Measurements from ENCODE around the gene WDR48. TPM values are rescaled to one million over a fixed set of nuclear protein-coding genes. Genes with fewer than 3 reads are reported as not detected.

Gene WDR48
- total RNA-seq, 1 donor from 2014 or later: 33.6 TPM

GRCh38 chr3:39075910-39076309 is 24.1 kb downstream of the WDR48 start:
- intact Hi-C loops (cut with micrococcal nuclease): no loop called here
- H3K36me3 ChIP-seq: peaks cover 82% of the 10 kb centered on the region
- no peak for DNase-seq
- TF ChIP-seq, protein P1, sequence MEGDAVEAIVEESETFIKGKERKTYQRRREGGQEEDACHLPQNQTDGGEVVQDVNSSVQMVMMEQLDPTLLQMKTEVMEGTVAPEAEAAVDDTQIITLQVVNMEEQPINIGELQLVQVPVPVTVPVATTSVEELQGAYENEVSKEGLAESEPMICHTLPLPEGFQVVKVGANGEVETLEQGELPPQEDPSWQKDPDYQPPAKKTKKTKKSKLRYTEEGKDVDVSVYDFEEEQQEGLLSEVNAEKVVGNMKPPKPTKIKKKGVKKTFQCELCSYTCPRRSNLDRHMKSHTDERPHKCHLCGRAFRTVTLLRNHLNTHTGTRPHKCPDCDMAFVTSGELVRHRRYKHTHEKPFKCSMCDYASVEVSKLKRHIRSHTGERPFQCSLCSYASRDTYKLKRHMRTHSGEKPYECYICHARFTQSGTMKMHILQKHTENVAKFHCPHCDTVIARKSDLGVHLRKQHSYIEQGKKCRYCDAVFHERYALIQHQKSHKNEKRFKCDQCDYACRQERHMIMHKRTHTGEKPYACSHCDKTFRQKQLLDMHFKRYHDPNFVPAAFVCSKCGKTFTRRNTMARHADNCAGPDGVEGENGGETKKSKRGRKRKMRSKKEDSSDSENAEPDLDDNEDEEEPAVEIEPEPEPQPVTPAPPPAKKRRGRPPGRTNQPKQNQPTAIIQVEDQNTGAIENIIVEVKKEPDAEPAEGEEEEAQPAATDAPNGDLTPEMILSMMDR (IDR thresholded peaks at IDR 0.05; ENCODE audit: borderline replicate concordance): no peak
- H3K4me3 ChIP-seq: no peak overlapping the region
- H3K27me3 ChIP-seq (ENCODE audit: low read depth): no peaks in the 10 kb centered on the region
- no peak overlapping the region for H3K27ac ChIP-seq (replicated peaks)
- no peaks in the 10 kb centered on the region for H3K9me3 ChIP-seq (replicated peaks)
- H3K4me1 ChIP-seq: no peaks in the 10 kb centered on the region

GRCh38 chr3:39079530-39079929 is 27.7 kb downstream of the WDR48 start:
- TF ChIP-seq, protein P1 (IDR thresholded peaks at IDR 0.05; ENCODE audit: borderline replicate concordance): no peak
- DNase-seq: no peak
- Histone ChIP-seq H3K4me3 (no peak overlapping the region), H3K27me3 (ENCODE audit: low read depth) (no peaks in the 10 kb centered on the region), H3K27ac (replicated peaks) (no peak overlapping the region), H3K36me3 (peaks cover 65% of the 10 kb centered on the region), H3K4me1 (no peaks in the 10 kb centered on the region), H3K9me3 (replicated peaks) (no peaks in the 10 kb centered on the region)
- intact Hi-C loops (cut with micrococcal nuclease): no loop called here

GRCh38 chr3:39080026-39080425 is 28.2 kb downstream of the WDR48 start:
- TF ChIP-seq, protein P1 (IDR thresholded peaks at IDR 0.05; ENCODE audit: borderline replicate concordance): no peak
- no peak for DNase-seq
- intact Hi-C loops (cut with micrococcal nuclease): no loop called here
- Histone ChIP-seq H3K36me3 (peaks cover 64% of the 10 kb centered on the region), H3K9me3 (replicated peaks) (no peaks in the 10 kb centered on the region), H3K27me3 (ENCODE audit: low read depth) (no peaks in the 10 kb centered on the region), H3K27ac (replicated peaks) (no peak overlapping the region), H3K4me1 (no peaks in the 10 kb centered on the region), H3K4me3 (no peak overlapping the region)

DNA sequence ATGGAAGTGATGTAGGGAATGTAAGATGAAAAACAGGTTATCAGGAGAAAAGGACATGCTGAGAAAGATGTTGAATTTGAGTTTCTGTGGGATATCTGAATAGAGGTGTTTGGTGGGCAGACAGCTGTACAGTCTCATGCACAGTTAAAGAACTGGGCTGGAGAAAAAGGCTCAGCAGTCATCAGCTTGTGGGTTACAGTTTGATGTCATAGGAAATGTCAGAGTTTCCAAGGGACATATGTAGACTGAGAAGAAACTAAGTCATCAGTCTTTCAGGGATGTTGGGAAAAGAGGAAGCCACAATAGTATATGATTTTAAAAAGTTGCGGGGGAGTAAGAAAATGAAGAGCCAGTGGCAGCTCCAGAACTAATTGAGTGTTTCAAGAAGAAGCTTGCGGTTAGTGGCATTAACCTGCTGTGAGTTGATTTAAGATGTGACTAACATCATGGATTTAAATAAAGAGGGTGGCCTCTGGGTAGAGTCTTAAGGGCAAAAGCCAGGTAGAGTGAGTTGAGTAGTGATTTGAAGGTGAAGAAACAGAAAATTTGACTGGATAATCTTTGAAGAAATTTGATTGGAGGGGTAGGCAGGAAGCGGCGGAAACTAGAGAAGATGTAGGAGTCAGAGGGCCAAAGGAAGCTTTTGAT is 31.0 kb downstream of the WDR48 start:
- intact Hi-C loops (cut with micrococcal nuclease): no loop called here

DNA sequence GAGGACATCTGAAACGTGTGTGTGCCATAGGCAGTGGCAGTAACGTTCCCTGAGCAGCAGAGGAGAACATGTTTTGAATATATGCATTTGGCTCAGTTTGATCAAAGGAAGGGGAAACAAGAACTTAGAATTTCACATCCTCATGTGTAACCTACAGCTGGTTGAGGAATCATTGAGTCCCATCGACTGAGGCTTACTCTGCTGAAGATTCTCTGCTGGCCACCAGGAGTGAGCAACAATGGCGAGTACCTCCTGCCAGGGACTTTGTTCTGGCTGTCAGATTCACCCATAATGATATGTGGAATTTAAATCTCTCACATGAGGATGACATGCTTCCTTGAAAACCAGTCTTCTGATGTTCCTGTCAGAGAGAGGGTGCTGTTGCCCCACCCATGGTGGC is 34.3 kb downstream of the WDR48 start:
- DNase-seq: no peak
- H3K9me3 ChIP-seq (replicated peaks): no peaks in the 10 kb centered on the region
- H3K36me3 ChIP-seq: peaks cover 81% of the 10 kb centered on the region
- no peak overlapping the region for H3K4me3 ChIP-seq
- no peaks in the 10 kb centered on the region for H3K4me1 ChIP-seq
- TF ChIP-seq, protein P1 (IDR thresholded peaks at IDR 0.05; ENCODE audit: borderline replicate concordance): no peak
- no peak overlapping the region for H3K27ac ChIP-seq (replicated peaks)
- H3K27me3 ChIP-seq (ENCODE audit: low read depth): no peaks in the 10 kb centered on the region
- intact Hi-C loops (cut with micrococcal nuclease): no loop called here

More for the DNA sequence above, 31.0 kb downstream of the WDR48 start:
- H3K27ac ChIP-seq (replicated peaks): no peak overlapping the region
- TF ChIP-seq, protein P1 (IDR thresholded peaks at IDR 0.05; ENCODE audit: borderline replicate concordance): no peak
- no peak overlapping the region for H3K4me3 ChIP-seq
- no peak for DNase-seq
- H3K27me3 ChIP-seq (ENCODE audit: low read depth): no peaks in the 10 kb centered on the region
- H3K4me1 ChIP-seq: no peaks in the 10 kb centered on the region
- H3K9me3 ChIP-seq (replicated peaks): no peaks in the 10 kb centered on the region
- peaks cover 63% of the 10 kb centered on the region for H3K36me3 ChIP-seq
